Spinal cord (tissue), 10 donors: ENCODE results near the gene FAM162A. TPM values are rescaled to one million over a fixed set of nuclear protein-coding genes. Genes with fewer than 3 reads are reported as not detected.

Experiments used
- DNase-seq, 6 donors: peaks; one replicate each; pipeline versions ENCODE4 v3.0.0 to v3.0.0-alpha.2; 2013 to 2015; ENCODE audit warnings: low spot score in 6 of 6, low read depth in 4 of 6
- H3K27ac ChIP-seq: one replicate; pipeline ENCODE4 v1.5.1; 2013; ENCODE audit warnings: low read depth, low read length, control low read depth
- H3K27me3 ChIP-seq: one replicate; pipeline ENCODE4 v1.6.1; 2013; ENCODE audit warnings: low read length; ENCODE audit not compliant: control insufficient read depth, insufficient read depth
- H3K36me3 ChIP-seq: one replicate; pipeline ENCODE4 v1.6.1; 2013; ENCODE audit warnings: low read length; ENCODE audit not compliant: control insufficient read depth, insufficient read depth
- H3K4me1 ChIP-seq: one replicate; pipeline ENCODE4 v1.6.1; 2013; ENCODE audit warnings: low read length; ENCODE audit not compliant: control insufficient read depth, insufficient read depth
- H3K4me3 ChIP-seq: one replicate; pipeline ENCODE4 v1.5.1; 2013; ENCODE audit warnings: low read depth, low read length, control low read depth
- H3K9me3 ChIP-seq: one replicate; pipeline ENCODE4 v1.6.1; 2013; ENCODE audit warnings: low read length; ENCODE audit not compliant: control insufficient read depth, insufficient read depth
- WGBS: methylation state at CpG from one replicate; pipeline ENCODE4 v1.1.5; 2013; ENCODE audit warnings: missing lambda C conversion rate; ENCODE audit not compliant: insufficient coverage; 5-methylcytosine and 5-hydroxymethylcytosine counted together
- polyA plus RNA-seq, 2 donors: library from polyadenylated mRNA; unstranded; fragments of 120-200 nt; gene quantifications; one replicate each; pipeline ENCODE4 v1.2.1, GENCODE V29; 2013; ENCODE audit not compliant: insufficient read length in 2 of 2
- total RNA-seq, 2 donors: library from RNA; depleted of rRNA in 1 of 2; stranded (reverse); fragments of 120-200 nt in 1 of 2; fragments of >200 nt in 1 of 2; gene quantifications; one replicate each; pipeline versions ENCODE4 v1.2.3 to v1.2.4, GENCODE V29; 2013 to 2014
- donor health status: healthy.

FAM162A gene
- total and polyA plus RNA-seq, 4 donors: 22.2 to 52.3 (median 40.2) TPM

DNA sequence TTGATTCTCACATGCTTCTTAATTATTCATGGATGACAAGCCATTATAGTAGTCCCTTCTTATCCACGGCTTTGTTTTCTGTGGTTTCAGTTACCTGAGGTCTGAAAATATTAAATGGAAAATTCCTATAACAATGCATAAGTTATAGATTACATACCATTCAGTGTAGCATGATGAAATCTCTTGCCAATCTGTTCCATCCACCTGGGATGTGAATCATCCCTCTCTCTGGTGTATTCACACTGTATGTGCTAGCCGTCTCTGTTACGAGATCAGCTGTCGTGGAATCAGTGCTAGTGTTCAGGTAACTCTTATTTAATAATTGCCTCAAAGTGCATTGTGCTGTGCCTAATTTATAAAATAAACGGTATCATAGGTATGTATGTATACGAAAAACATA, 26.7 kb downstream of the FAM162A start:
- no peaks in the 10 kb centered on the region for H3K9me3 ChIP-seq
- 100% methylated on average over 1 of the region's 6 CpGs for WGBS
- H3K4me1 ChIP-seq: peaks cover 3% of the 10 kb centered on the region
- no peak overlapping the region for H3K27ac ChIP-seq
- peaks cover 5% of the 10 kb centered on the region for H3K36me3 ChIP-seq
- no peaks in the 10 kb centered on the region for H3K27me3 ChIP-seq
- no peak overlapping the region for H3K4me3 ChIP-seq
- DNase-seq: no peak

GRCh38 chr3:122414391-122414790, 30.4 kb downstream of the FAM162A start:
- H3K4me3 ChIP-seq: no peak overlapping the region
- H3K9me3 ChIP-seq: no peaks in the 10 kb centered on the region
- peaks cover 8% of the 10 kb centered on the region for H3K4me1 ChIP-seq
- no CpG with 5 or more reads among the region's 3 CpGs for WGBS
- no peak for DNase-seq
- H3K27ac ChIP-seq: no peak overlapping the region
- no peaks in the 10 kb centered on the region for H3K27me3 ChIP-seq
- peaks cover 3% of the 10 kb centered on the region for H3K36me3 ChIP-seq

DNA sequence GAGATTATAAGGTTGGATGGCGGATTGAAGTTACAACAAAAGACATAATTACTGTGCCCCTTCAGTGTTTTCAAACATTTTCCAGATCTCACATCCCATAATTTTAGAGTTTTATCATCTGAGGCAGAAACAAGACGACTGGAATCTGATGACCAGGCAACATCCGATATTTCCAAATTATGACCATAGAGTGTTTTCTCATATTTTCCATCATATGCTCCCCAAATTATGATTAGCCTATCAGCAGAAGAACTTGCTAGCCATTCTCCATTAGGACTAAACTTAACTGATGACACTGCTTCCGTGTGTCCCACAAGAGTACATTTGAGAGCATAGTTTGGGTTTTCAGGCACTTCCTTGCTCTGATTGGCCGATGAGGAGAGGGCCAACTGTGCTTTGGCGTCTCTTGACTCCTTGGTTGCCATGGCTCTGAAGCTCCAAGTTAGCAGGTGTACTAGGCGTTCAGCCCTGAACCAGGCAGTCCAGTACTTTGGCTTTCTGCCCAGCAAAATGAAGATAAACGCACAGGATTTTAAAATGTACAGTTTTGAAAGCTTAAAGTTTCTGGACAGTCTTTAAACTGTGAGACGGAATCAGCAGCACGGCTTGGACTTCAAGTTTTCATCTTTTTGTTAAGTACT, 31.2 kb downstream of the FAM162A start:
- peak overlapping the region; percentile 89 for H3K27ac ChIP-seq
- 19% methylated on average over 9 of the region's 10 CpGs for whole genome bisulfite sequencing
- H3K4me3 ChIP-seq: peak overlapping the region; percentile 90
- no peaks in the 10 kb centered on the region for H3K27me3 ChIP-seq
- peak; percentile 1 to 77 (median 18) for DNase-seq
- peaks cover 3% of the 10 kb centered on the region for H3K36me3 ChIP-seq
- H3K9me3 ChIP-seq: no peaks in the 10 kb centered on the region
- peaks cover 8% of the 10 kb centered on the region for H3K4me1 ChIP-seq

- no peaks in the 10 kb centered on the region for H3K9me3 ChIP-seq
- 0% methylated on average over 48 of the region's 48 CpGs for WGBS
- H3K4me1 ChIP-seq: peaks cover 8% of the 10 kb centered on the region
- peak; percentile 98 to 100 (median 99) for DNase-seq
- no peaks in the 10 kb centered on the region for H3K27me3 ChIP-seq
- peak within 1 kb of the TSS; percentile 90 for H3K4me3 ChIP-seq
- H3K27ac ChIP-seq: peak within 1 kb of the TSS; percentile 91
- H3K36me3 ChIP-seq: peaks cover 3% of the 10 kb centered on the region
Observed at GRCh38 chr3:122415762-122416654, 32.0 kb downstream of the FAM162A start, which contains the start of gene WDR5B. Gene WDR5B, minus strand, starts transcription at chr3:122416062. Its CDS starts 534 bp downstream, at chr3:122415528.

GRCh38 chr3:122416966-122417365, 33.0 kb downstream of the FAM162A start:
- Histone ChIP-seq H3K27ac (no peak overlapping the region), H3K27me3 (no peaks in the 10 kb centered on the region), H3K9me3 (no peaks in the 10 kb centered on the region), H3K4me1 (peaks cover 8% of the 10 kb centered on the region), H3K4me3 (peak overlapping the region; percentile 90), H3K36me3 (no peaks in the 10 kb centered on the region)
- 47% methylated on average over 11 of the region's 14 CpGs for WGBS
- DNase-seq: no peak

DNA sequence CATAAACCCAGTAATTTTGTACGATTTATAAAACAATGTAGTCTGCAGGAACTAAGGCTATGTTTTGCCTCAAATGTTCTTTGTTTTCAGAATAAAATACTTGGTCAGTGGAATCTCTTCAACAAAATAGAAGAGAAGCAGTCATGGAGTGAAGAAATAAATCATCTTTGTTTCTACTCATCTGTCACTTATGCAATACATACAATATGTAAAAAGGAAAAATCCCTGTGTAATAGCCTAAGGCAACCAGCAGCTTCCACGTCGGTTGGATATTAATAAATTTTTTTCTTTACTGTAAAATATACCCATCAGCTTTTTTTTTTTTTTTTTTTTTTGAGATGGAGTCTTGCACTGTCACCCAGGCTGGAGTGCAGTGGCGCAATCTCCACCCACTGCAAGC, 37.1 kb downstream of the FAM162A start:
- H3K9me3 ChIP-seq: no peaks in the 10 kb centered on the region
- H3K4me1 ChIP-seq: peaks cover 5% of the 10 kb centered on the region
- no peaks in the 10 kb centered on the region for H3K27me3 ChIP-seq
- no CpG with 5 or more reads among the region's 4 CpGs for WGBS
- no peak overlapping the region for H3K4me3 ChIP-seq
- H3K27ac ChIP-seq: no peak overlapping the region
- DNase-seq: no peak
- H3K36me3 ChIP-seq: peaks cover 7% of the 10 kb centered on the region

DNA sequence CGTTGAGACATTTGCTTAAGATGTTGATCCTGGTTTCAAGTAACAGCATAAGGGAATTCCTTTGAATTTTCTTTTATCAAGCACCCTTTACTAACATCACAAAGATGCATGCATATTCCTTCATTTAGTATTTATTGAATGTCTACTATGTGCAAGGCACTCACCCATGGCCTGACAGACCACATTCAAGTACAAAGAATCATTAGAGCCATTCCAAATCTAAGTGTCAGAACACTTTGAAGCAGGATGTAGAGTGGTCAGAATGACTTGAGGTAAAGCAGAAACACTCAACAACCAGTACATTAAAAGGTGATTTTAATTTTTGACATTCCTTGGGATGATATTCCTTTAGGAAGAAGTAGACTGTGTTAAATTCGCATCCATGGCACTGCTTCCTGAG, 37.9 kb downstream of the FAM162A start:
- no CpG with 5 or more reads among the region's 2 CpGs for WGBS
- peaks cover 5% of the 10 kb centered on the region for H3K4me1 ChIP-seq
- H3K36me3 ChIP-seq: peaks cover 10% of the 10 kb centered on the region
- no peaks in the 10 kb centered on the region for H3K9me3 ChIP-seq
- no peak overlapping the region for H3K27ac ChIP-seq
- no peak for DNase-seq
- no peak overlapping the region for H3K4me3 ChIP-seq
- no peaks in the 10 kb centered on the region for H3K27me3 ChIP-seq

GRCh38 chr3:122427857-122428471, 44.0 kb downstream of the FAM162A start:
- no CpG with 5 or more reads among the region's 2 CpGs for WGBS
- no peaks in the 10 kb centered on the region for H3K27me3 ChIP-seq
- no peak for DNase-seq
- no peak overlapping the region for H3K27ac ChIP-seq
- H3K36me3 ChIP-seq: peaks cover 20% of the 10 kb centered on the region
- no peak overlapping the region for H3K4me3 ChIP-seq
- no peaks in the 10 kb centered on the region for H3K9me3 ChIP-seq
- H3K4me1 ChIP-seq: no peaks in the 10 kb centered on the region

- no peak overlapping the region for H3K27ac ChIP-seq
- H3K4me1 ChIP-seq: no peaks in the 10 kb centered on the region
- H3K36me3 ChIP-seq: peaks cover 22% of the 10 kb centered on the region
- no CpG with 5 or more reads among the region's 2 CpGs for WGBS
- DNase-seq: no peak
- no peak overlapping the region for H3K4me3 ChIP-seq
- H3K9me3 ChIP-seq: no peaks in the 10 kb centered on the region
- H3K27me3 ChIP-seq: no peaks in the 10 kb centered on the region
Observed at GRCh38 chr3:122430371-122430770, 46.4 kb downstream of the FAM162A start.
